Activated naive CD8-positive, alpha-beta T cell treated with anti-CD3 and anti-CD28 coated beads for 36 hours (primary cell): ENCODE data around the gene LXN. TPM values are rescaled to one million over a fixed set of nuclear protein-coding genes. Genes with fewer than 3 reads are reported as not detected.
A peak's percentile ranks its signal among the peaks of the same experiment; 100 is the strongest.
"Not testable (repeated sequence)": the region's sequence is repeated elsewhere in the genome, so short reads cannot be mapped to it uniquely, and the experiment has no call there.

Source experiments
- DNase-seq: peaks from one replicate; pipeline ENCODE4 v3.0.0; 2021
- H3K27ac Mint-ChIP-seq: one replicate; pipeline ENCODE4 v1.8.0; 2022; ENCODE audit warnings: mild to moderate bottlenecking, moderate library complexity, mixed read lengths
- H3K27me3 Mint-ChIP-seq: one replicate; pipeline ENCODE4 v1.8.0; 2022; ENCODE audit warnings: mild to moderate bottlenecking, mixed read lengths
- H3K36me3 Mint-ChIP-seq: one replicate; pipeline ENCODE4 v1.8.0; 2021; ENCODE audit warnings: mild to moderate bottlenecking, mixed read lengths
- H3K4me1 Mint-ChIP-seq: one replicate; pipeline ENCODE4 v1.8.0; 2021; ENCODE audit warnings: mixed read lengths
- H3K4me3 Mint-ChIP-seq: one replicate; pipeline ENCODE4 v1.8.0; 2022; ENCODE audit warnings: mild to moderate bottlenecking, moderate library complexity, mixed read lengths
- H3K9me3 Mint-ChIP-seq: one replicate; pipeline ENCODE4 v1.8.0; 2022; ENCODE audit warnings: mixed read lengths
- total RNA-seq, 2 experiments: library from RNA; stranded (reverse); gene quantifications; one replicate each; pipeline ENCODE4 v1.2.3, GENCODE V29; 2021

LXN gene
- total RNA-seq, 2 experiments from 2014 or later, result 7.6 to 8.2 TPM

- H3K36me3 Mint-ChIP-seq, result peaks cover 39% of the 10 kb centered on the region
- not testable (repeated sequence) for DNase-seq, H3K4me3 Mint-ChIP-seq, H3K4me1 Mint-ChIP-seq, H3K27me3 Mint-ChIP-seq, H3K9me3 Mint-ChIP-seq, H3K27ac Mint-ChIP-seq
Observed at GRCh38 chr3:158693866-158694456, 21.5 kb upstream of the LXN start.

DNA sequence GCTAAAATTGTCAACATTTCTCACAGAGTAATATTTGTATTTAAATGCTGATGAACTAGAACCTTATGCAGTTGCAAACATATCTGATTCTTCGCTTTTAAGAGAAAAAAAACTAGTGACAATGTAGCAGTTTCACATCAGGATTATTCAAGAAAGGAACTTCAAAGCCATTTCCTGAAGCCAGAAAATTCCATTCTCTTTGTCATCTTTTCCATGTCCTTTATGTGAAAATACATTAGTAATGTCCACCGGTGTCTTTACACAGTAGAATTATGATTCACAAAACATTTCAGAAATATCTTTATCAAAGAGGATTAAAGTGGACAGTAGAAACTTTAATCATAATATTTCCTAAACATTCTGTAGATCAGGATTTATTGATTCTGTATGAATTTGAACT is 12.7 kb upstream of the LXN start:
- no peaks in the 10 kb centered on the region for H3K27me3 Mint-ChIP-seq
- no peak for DNase-seq
- no peak overlapping the region for H3K4me3 Mint-ChIP-seq
- peaks cover 14% of the 10 kb centered on the region for H3K36me3 Mint-ChIP-seq
- H3K27ac Mint-ChIP-seq, result no peak overlapping the region
- H3K9me3 Mint-ChIP-seq, result no peaks in the 10 kb centered on the region
- H3K4me1 Mint-ChIP-seq, result peaks cover 5% of the 10 kb centered on the region

DNA sequence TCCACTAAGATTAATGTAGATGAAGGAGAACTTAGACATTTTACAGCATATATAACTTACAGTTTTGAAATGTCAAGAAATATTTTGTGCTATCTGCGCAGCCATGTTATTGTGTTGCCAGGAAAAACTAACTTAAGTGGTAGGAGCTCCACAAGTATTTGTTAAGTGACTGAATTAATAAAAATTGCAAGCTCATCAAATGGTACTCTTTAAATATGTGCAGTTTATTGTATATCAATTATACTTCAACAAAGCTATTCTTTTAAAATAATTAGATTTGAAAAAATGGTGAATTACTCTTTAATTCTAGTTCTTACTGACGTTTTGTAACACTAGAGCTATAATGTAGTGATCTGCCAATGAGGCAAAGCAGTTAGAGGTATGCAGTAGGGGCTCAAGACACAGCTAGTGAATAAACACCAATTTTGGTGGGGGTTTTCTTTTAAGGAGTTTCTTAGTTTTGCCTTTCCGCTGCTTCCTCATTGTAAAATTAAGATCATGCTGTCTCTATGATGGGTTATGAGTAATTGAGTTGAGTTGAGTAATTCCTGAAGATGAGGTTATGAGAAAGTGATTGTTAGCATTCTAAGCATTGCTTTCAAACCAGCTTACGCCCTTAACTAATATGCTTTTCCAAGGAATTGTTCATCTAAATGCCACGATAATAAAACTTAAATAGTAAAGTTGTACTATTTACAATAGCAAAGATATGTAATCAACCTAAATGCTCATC is 10.9 kb upstream of the LXN start:
- Mint-ChIP-seq H3K9me3 (no peaks in the 10 kb centered on the region), H3K27me3 (no peaks in the 10 kb centered on the region), H3K4me3 (no peak overlapping the region), H3K27ac (no peak overlapping the region), H3K4me1 (peaks cover 5% of the 10 kb centered on the region), H3K36me3 (peaks cover 8% of the 10 kb centered on the region)
- DNase-seq, result no peak

GRCh38 chr3:158680861-158681260 is 8.4 kb upstream of the LXN start:
- Mint-ChIP-seq H3K27me3 (no peaks in the 10 kb centered on the region), H3K36me3 (peaks cover 5% of the 10 kb centered on the region), H3K9me3 (no peaks in the 10 kb centered on the region), H3K27ac (no peak overlapping the region), H3K4me1 (peaks cover 5% of the 10 kb centered on the region), H3K4me3 (no peak overlapping the region)
- no peak for DNase-seq

GRCh38 chr3:158679547-158680000 is 7.1 kb upstream of the LXN start:
- Mint-ChIP-seq H3K4me1 (peaks cover 2% of the 10 kb centered on the region), H3K27ac (no peak overlapping the region), H3K36me3 (peaks cover 2% of the 10 kb centered on the region), H3K4me3 (no peak overlapping the region), H3K27me3 (no peaks in the 10 kb centered on the region), H3K9me3 (no peaks in the 10 kb centered on the region)
- DNase-seq, result no peak

DNA sequence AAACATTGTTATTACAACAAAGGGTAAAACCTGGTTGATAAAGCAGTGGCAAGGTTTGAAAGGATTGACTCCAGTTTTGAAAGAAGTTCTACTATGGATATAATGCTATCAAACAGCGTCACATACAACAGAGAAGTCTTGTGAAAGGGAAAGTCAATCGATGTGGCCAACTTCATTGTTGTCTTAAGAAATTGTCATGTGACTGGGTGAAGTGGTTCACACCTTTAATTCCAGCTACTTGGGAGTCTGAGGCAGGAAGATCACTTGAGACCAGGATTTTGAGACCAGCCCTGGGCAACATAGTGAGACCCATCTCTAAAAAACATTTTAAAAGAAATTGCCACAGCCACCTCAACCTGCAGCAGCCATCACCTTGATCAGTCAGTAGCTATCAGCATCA is 6.2 kb upstream of the LXN start:
- Mint-ChIP-seq H3K27ac (no peak overlapping the region), H3K4me1 (no peaks in the 10 kb centered on the region), H3K36me3 (peaks cover 7% of the 10 kb centered on the region), H3K27me3 (no peaks in the 10 kb centered on the region), H3K4me3 (no peak overlapping the region), H3K9me3 (no peaks in the 10 kb centered on the region)
- no peak for DNase-seq

DNA sequence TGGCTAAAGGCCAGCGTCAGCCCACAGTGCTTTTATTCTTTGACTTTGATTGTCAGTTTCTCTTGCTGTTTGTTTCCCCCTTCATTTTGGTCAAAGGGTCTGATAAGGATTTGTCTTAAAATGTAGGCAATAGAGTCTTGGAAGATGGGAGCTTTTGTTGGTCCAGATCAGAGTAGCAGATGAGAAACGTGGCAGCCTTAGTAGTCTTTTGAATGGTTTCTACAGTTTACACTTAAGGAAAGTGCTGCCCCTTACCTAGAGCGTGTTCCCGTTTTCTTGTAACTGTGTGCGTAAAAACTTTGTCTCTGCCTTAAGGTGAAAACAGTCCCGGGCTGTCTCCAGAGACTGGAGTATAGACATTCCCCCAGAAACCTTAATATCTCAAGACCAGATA is 630 bp downstream of the LXN start:
- no peaks in the 10 kb centered on the region for H3K9me3 Mint-ChIP-seq
- peak overlapping the region; percentile 91 for H3K4me3 Mint-ChIP-seq
- H3K27me3 Mint-ChIP-seq, result no peaks in the 10 kb centered on the region

GRCh38 chr3:158668506-158668905 is 3.9 kb downstream of the LXN start:
- peaks cover 34% of the 10 kb centered on the region for H3K36me3 Mint-ChIP-seq

More for the DNA sequence above, 630 bp downstream of the LXN start:
- Mint-ChIP-seq H3K27ac (peak overlapping the region; percentile 87), H3K4me1 (peaks cover 13% of the 10 kb centered on the region), H3K36me3 (peaks cover 25% of the 10 kb centered on the region)
- DNase-seq, result no peak

DNA sequence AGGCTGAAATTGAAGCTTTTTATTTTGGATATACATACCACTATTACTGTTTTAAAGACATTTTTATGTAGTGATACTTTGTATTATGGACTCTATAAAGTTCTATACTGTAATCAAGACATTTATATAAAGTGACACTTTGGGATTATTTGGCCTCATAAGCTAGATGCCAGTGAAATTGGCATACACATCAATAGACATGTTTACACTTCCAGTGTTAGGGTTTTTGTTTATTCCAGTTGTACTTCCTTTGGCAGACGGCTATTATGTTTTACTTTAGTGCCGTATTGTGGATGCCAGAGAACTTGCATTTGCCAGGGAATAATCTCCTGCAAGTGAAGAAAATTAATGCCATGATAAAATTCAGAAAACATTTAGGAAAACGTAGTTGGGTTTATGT is 6.0 kb downstream of the LXN start:
- Mint-ChIP-seq H3K27ac (no peak overlapping the region), H3K4me3 (no peak overlapping the region), H3K9me3 (no peaks in the 10 kb centered on the region), H3K36me3 (peaks cover 21% of the 10 kb centered on the region), H3K27me3 (no peaks in the 10 kb centered on the region), H3K4me1 (peaks cover 7% of the 10 kb centered on the region)
- no peak for DNase-seq

More at GRCh38 chr3:158668506-158668905, 3.9 kb downstream of the LXN start:
- Mint-ChIP-seq H3K4me3 (no peak overlapping the region), H3K27ac (no peak overlapping the region), H3K4me1 (peaks cover 13% of the 10 kb centered on the region), H3K27me3 (no peaks in the 10 kb centered on the region), H3K9me3 (no peaks in the 10 kb centered on the region)
- DNase-seq, result no peak

DNA sequence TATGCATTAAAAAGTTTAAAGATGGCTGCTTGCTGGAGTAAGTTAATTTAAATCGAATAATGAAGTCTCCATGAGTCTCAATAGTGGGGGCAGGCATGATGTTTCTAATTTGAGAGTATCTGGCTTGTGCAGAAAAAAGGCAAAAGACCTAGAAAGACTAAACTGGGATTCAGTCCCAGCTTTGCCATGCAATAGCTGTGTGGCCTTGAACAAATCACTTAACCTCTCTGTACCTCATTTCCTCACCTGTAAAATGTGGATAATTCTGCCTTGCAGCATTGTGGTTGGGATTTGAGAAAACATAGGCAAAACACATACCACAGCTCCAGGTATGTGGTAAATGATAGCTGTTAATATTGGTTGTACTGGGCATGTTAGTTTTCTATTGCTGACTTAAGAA is 8.6 kb downstream of the LXN start:
- peaks cover 9% of the 10 kb centered on the region for H3K4me1 Mint-ChIP-seq
- no peak for DNase-seq
- H3K27ac Mint-ChIP-seq, result peak overlapping the region; percentile 20
- no peaks in the 10 kb centered on the region for H3K9me3 Mint-ChIP-seq
- no peaks in the 10 kb centered on the region for H3K27me3 Mint-ChIP-seq
- peaks cover 23% of the 10 kb centered on the region for H3K36me3 Mint-ChIP-seq
- H3K4me3 Mint-ChIP-seq, result no peak overlapping the region

DNA sequence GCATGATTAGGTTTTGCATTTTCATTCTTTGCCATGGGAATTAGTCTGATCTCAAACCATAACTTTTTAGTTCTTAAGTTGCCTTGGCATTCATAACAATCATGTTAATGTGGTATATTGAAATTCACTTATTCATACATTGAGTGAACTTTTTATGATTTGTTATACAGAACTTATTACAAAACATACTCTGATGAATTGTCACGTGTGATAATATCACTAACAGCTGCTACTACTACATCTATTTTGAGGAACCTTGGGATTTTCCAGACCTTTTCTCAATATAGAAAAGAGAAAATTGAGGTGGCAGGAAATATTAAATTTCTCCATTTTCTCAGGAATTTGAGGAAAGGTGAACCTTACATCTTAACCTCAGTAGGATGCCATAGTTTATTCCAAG is 9.2 kb downstream of the LXN start:
- Mint-ChIP-seq H3K9me3 (no peaks in the 10 kb centered on the region), H3K4me1 (peaks cover 12% of the 10 kb centered on the region), H3K36me3 (peaks cover 24% of the 10 kb centered on the region), H3K4me3 (no peak overlapping the region), H3K27me3 (no peaks in the 10 kb centered on the region), H3K27ac (peak overlapping the region; percentile 20)
- no peak for DNase-seq

DNA sequence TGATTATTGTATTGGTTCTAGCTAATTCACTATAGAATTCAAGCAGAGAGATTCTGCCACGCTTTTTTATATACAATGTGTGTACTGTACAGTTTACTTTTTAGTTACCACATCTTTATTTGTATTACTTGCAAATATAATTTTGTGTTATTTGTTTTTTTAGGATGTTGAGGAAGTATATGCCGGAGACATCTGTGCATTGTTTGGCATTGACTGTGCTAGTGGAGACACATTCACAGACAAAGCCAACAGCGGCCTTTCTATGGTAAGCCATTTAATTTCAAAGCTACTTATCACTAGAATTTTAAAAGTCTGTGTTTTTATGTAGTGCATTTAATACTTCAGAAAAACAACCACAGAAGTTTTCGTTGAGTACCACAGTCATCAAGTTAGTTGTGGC is 11.7 kb downstream of the LXN start:
- Mint-ChIP-seq H3K27ac (no peak overlapping the region), H3K4me3 (no peak overlapping the region), H3K27me3 (no peaks in the 10 kb centered on the region), H3K4me1 (peaks cover 14% of the 10 kb centered on the region), H3K36me3 (peaks cover 30% of the 10 kb centered on the region), H3K9me3 (no peaks in the 10 kb centered on the region)
- no peak for DNase-seq

DNA sequence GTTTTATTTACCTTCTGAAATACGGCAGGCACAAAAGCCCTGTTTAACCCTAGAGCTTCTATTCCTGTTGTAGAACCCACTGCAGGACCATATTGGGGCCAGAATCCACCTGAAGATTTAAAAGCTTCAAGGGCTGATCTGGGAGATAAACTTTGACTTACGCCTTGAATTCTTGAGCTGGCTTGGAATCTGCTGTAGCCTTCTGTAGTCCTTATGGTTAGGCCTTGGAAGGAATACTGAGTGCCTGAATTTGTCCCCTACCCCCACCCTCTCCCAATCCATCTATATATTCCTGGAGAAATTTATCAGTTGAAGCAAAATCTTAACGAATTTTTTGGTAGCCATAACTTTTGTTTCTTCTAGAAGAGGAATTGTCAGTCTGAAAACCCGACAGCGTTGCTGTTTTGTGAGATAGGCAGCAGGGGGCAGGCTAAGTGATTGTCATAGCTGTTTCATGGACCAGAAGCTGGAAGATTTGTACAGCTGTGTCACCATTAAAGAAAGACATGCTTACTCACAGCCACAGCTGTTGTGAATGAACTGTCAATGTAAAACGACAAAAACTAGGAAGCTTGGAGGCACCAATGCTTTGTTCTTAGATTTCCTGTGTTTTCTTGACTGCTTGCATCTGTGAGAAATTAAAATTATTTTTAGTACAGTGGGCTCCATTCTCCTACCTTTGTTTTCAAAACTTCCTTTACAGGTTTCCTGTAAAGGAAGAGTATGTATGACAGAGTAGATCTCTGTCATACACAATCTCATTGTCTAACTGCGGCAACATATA is 12.8 kb downstream of the LXN start:
- Mint-ChIP-seq H3K9me3 (no peaks in the 10 kb centered on the region), H3K36me3 (peaks cover 26% of the 10 kb centered on the region), H3K4me3 (no peak overlapping the region), H3K27ac (no peak overlapping the region), H3K27me3 (no peaks in the 10 kb centered on the region), H3K4me1 (peaks cover 14% of the 10 kb centered on the region)
- peak; percentile 36 for DNase-seq

GRCh38 chr3:158658889-158659288 is 13.6 kb downstream of the LXN start:
- Mint-ChIP-seq H3K4me1 (peaks cover 14% of the 10 kb centered on the region), H3K4me3 (no peak overlapping the region), H3K27ac (peak overlapping the region; percentile 67), H3K36me3 (peaks cover 19% of the 10 kb centered on the region), H3K27me3 (no peaks in the 10 kb centered on the region), H3K9me3 (no peaks in the 10 kb centered on the region)
- peak; percentile 12 for DNase-seq

- H3K4me1 Mint-ChIP-seq, result peaks cover 18% of the 10 kb centered on the region
- H3K27ac Mint-ChIP-seq, result no peak overlapping the region
- H3K36me3 Mint-ChIP-seq, result peaks cover 31% of the 10 kb centered on the region
- no peak for DNase-seq
- no peaks in the 10 kb centered on the region for H3K27me3 Mint-ChIP-seq
- no peaks in the 10 kb centered on the region for H3K9me3 Mint-ChIP-seq
- no peak overlapping the region for H3K4me3 Mint-ChIP-seq
Observed at GRCh38 chr3:158652463-158652862, 20.0 kb downstream of the LXN start.
